ENCODE results near the gene ANKRD33B. TPM values are rescaled to one million over a fixed set of nuclear protein-coding genes. Genes with fewer than 3 reads are reported as not detected.
"Not testable (repeated sequence)": the region's sequence is repeated elsewhere in the genome, so short reads cannot be mapped to it uniquely, and the experiment has no call there.

Gene ANKRD33B
- 4.1 TPM for total RNA-seq
- long read RNA-seq, partial matches to known transcripts, result 0 of 6 reads
- long read RNA-seq, other reads (novel, unspliced or antisense), result 6 of 6 reads

GRCh38 chr5:10563945-10564837 is at the start of gene ANKRD33B:
Gene ANKRD33B (plus strand): TSS chr5:10564070. CDS start chr5:10564468, 398 bp downstream.
- ATAC-seq (peak; percentile 67), DNase-seq (ENCODE audit: missing footprints) (peak; percentile 86)
- intact Hi-C loops (cut with DNase I), result loop anchor here (5.0 kb wide), 3 partner anchors 33 to 77 kb away; no protein-coding TSS in a partner anchor

- ATAC-seq; DNase-seq (ENCODE audit: missing footprints); intact Hi-C loops (cut with DNase I): not testable (repeated sequence)
Observed at GRCh38 chr5:10514572-10514971, 49.3 kb upstream of the ANKRD33B start.

- no peak for DNase-seq (ENCODE audit: missing footprints)
- ATAC-seq, result no peak
- intact Hi-C loops (cut with DNase I), result no loop called here
Observed at GRCh38 chr5:10515492-10515891, 48.4 kb upstream of the ANKRD33B start.

- intact Hi-C loops (cut with DNase I), result no loop called here
- DNase-seq (ENCODE audit: missing footprints) (no peak), ATAC-seq (no peak)
Observed at GRCh38 chr5:10518347-10518746, 45.5 kb upstream of the ANKRD33B start.

- ATAC-seq, result no peak
- intact Hi-C loops (cut with DNase I), result no loop called here
- no peak for DNase-seq (ENCODE audit: missing footprints)
Observed at GRCh38 chr5:10519729-10520128, 44.1 kb upstream of the ANKRD33B start.

- ATAC-seq (no peak), DNase-seq (ENCODE audit: missing footprints) (no peak)
- intact Hi-C loops (cut with DNase I), result no loop called here
Observed at GRCh38 chr5:10520706-10521105, 43.2 kb upstream of the ANKRD33B start.

GRCh38 chr5:10521466-10522223 is 42.2 kb upstream of the ANKRD33B start:
- intact Hi-C loops (cut with DNase I), result no loop called here
- ATAC-seq (no peak), DNase-seq (ENCODE audit: missing footprints) (no peak)

GRCh38 chr5:10522224-10522611 is 41.7 kb upstream of the ANKRD33B start:
- DNase-seq (ENCODE audit: missing footprints), result no peak
- intact Hi-C loops (cut with DNase I), result no loop called here
- ATAC-seq, result no peak

GRCh38 chr5:10524376-10525123 is 39.3 kb upstream of the ANKRD33B start:
- intact Hi-C loops (cut with DNase I), result no loop called here
- no peak for ATAC-seq
- no peak for DNase-seq (ENCODE audit: missing footprints)

- intact Hi-C loops (cut with DNase I), result no loop called here
- DNase-seq (ENCODE audit: missing footprints) (no peak), ATAC-seq (no peak)
Observed at GRCh38 chr5:10525124-10525495, 38.8 kb upstream of the ANKRD33B start.

- ATAC-seq (no peak), DNase-seq (ENCODE audit: missing footprints) (no peak)
- intact Hi-C loops (cut with DNase I), result no loop called here
Observed at GRCh38 chr5:10527281-10527950, 36.5 kb upstream of the ANKRD33B start.

GRCh38 chr5:10528056-10528816 is 35.6 kb upstream of the ANKRD33B start:
- DNase-seq (ENCODE audit: missing footprints) (no peak), ATAC-seq (no peak)
- intact Hi-C loops (cut with DNase I), result no loop called here

GRCh38 chr5:10528827-10529226 is 35.0 kb upstream of the ANKRD33B start:
- intact Hi-C loops (cut with DNase I), result no loop called here
- ATAC-seq (no peak), DNase-seq (ENCODE audit: missing footprints) (no peak)

GRCh38 chr5:10530601-10531320 is 33.1 kb upstream of the ANKRD33B start:
- ATAC-seq, result no peak
- intact Hi-C loops (cut with DNase I), result no loop called here
- no peak for DNase-seq (ENCODE audit: missing footprints)

GRCh38 chr5:10532421-10532820 is 31.4 kb upstream of the ANKRD33B start:
- intact Hi-C loops (cut with DNase I), result no loop called here
- DNase-seq (ENCODE audit: missing footprints), result no peak
- no peak for ATAC-seq

GRCh38 chr5:10533226-10533625 is 30.6 kb upstream of the ANKRD33B start:
- peak; percentile 52 for ATAC-seq
- intact Hi-C loops (cut with DNase I), result no loop called here
- DNase-seq (ENCODE audit: missing footprints), result no peak
